SU-DHL-6 (cell line): ENCODE measurements around the gene TMEM109.
A peak's percentile ranks its signal among the peaks of the same experiment; 100 is the strongest.

Experiments
- H2AFZ ChIP-seq: fragments of 200-600 bp; sonication (generic); 2 replicates; pipeline ENCODE4 v1.6.1; 2014; ENCODE audit warnings: low read depth, mild to moderate bottlenecking, moderate library complexity, mixed read lengths, antibody characterized with exemption, low read length; ENCODE audit not compliant: severe bottlenecking
- H3F3A ChIP-seq: fragments of 200-600 bp; shearing (Covaris generic); 2 replicates; pipeline ENCODE4 v1.6.0; 2016; ENCODE audit warnings: antibody characterized with exemption, mild to moderate bottlenecking; ENCODE audit not compliant: insufficient read depth
- H3K27ac ChIP-seq: fragments of 200-600 bp; sonication (generic); 2 replicates; pipeline ENCODE4 v1.5.1; 2016; ENCODE audit warnings: low read depth, mild to moderate bottlenecking, low read length, moderate library complexity, mixed read lengths
- H3K27me3 ChIP-seq: fragments of 200-600 bp; sonication (generic), shearing (Covaris generic); 2 replicates; pipeline ENCODE4 v1.6.0; 2014; ENCODE audit warnings: mild to moderate bottlenecking, low read length
- H3K36me3 ChIP-seq: fragments of 200-600 bp; sonication (generic); 2 replicates; pipeline ENCODE4 v1.6.1; 2014; ENCODE audit warnings: mild to moderate bottlenecking, low read length, mixed read lengths
- H3K4me2 ChIP-seq: fragments of 300-600, 200-600 bp; shearing (Covaris generic), sonication (generic); 2 replicates; pipeline ENCODE4 v1.6.0; 2014; ENCODE audit warnings: low read length, low read depth, mild to moderate bottlenecking; ENCODE audit not compliant: poor library complexity, severe bottlenecking
- H3K4me3 ChIP-seq: fragments of 200-600 bp; sonication (generic); 2 replicates; pipeline ENCODE4 v1.5.1; 2014; ENCODE audit warnings: antibody characterized with exemption, low read length, mild to moderate bottlenecking, mixed read lengths; ENCODE audit not compliant: insufficient read depth, poor library complexity, severe bottlenecking
- H3K79me2 ChIP-seq: fragments of 200-600 bp; sonication (generic); 2 replicates; pipeline ENCODE4 v1.6.1; 2014; ENCODE audit warnings: mild to moderate bottlenecking, low read length, moderate library complexity; ENCODE audit not compliant: insufficient read depth
- H3K9ac ChIP-seq: fragments of 200-600 bp; sonication (generic); 2 replicates; pipeline ENCODE4 v1.7.0; 2014; ENCODE audit warnings: mild to moderate bottlenecking, low read length
- H3K9me2 ChIP-seq: fragments of 200-600 bp; sonication (generic); replicated peaks from 2 replicates; pipeline ENCODE4 v1.6.1; 2014; ENCODE audit warnings: low read length; ENCODE audit not compliant: insufficient read depth
- H3K9me3 ChIP-seq: fragments of 200-600 bp; sonication (generic); 2 replicates; pipeline ENCODE4 v1.6.1; 2014; ENCODE audit warnings: low read length, mixed read lengths; ENCODE audit not compliant: insufficient read depth
- H4K20me1 ChIP-seq: fragments of 200-600 bp; sonication (generic); 2 replicates; pipeline ENCODE4 v1.6.1; 2014; ENCODE audit warnings: low read depth, mild to moderate bottlenecking, antibody characterized with exemption, low read length, moderate library complexity, mixed read lengths
- CTCF ChIP-seq: fragments of 200-600 bp; sonication (generic); IDR thresholded peaks from one replicate; pipeline ENCODE4 v1.5.1; 2017; ENCODE audit warnings: antibody characterized with exemption, mild to moderate bottlenecking, low read length, moderate library complexity; ENCODE audit not compliant: insufficient read depth, poor library complexity, severe bottlenecking
- EZH2phosphoT487 ChIP-seq: fragments of 200-600 bp; sonication (generic), shearing (Covaris generic); conservative IDR thresholded peaks from 2 replicates; pipeline ENCODE4 v1.6.1; 2018; ENCODE audit warnings: mild to moderate bottlenecking, antibody characterized with exemption, low read length, moderate library complexity, mixed read lengths

The TMEM109 gene

GRCh38 chr11:60919320-60919719 lies 5.4 kb downstream of the TMEM109 start:
- Histone ChIP-seq H4K20me1 (no peaks in the 10 kb centered on the region), H3K9me3 (no peaks in the 10 kb centered on the region), H2AFZ (no peak overlapping the region), H3K9ac (no peak overlapping the region), H3F3A (peaks cover 10% of the 10 kb centered on the region), H3K27me3 (no peaks in the 10 kb centered on the region), H3K4me2 (no peak overlapping the region), H3K27ac (0 out of 2 replicates have a peak overlapping the region, but pooled peaks have one; percentile 3), H3K9me2 (no peaks in the 10 kb centered on the region), H3K4me3 (no peak overlapping the region), H3K79me2 (peaks cover 36% of the 10 kb centered on the region), H3K36me3 (peaks cover 7% of the 10 kb centered on the region; the same call in 1 of the 2 replicates)
- TF ChIP-seq CTCF (no peak), EZH2phosphoT487 (no peak)

GRCh38 chr11:60919956-60920355 lies 6.0 kb downstream of the TMEM109 start:
- Histone ChIP-seq H3K36me3 (peaks cover 7% of the 10 kb centered on the region; the same call in 1 of the 2 replicates), H3K27ac (no peak overlapping the region)

GRCh38 chr11:60921259-60921658 lies 7.3 kb downstream of the TMEM109 start:
- no peaks in the 10 kb centered on the region for H3K9me3 ChIP-seq
- H3F3A ChIP-seq = no peaks in the 10 kb centered on the region
- no peaks in the 10 kb centered on the region for H3K9me2 ChIP-seq
- TF ChIP-seq EZH2phosphoT487 = no peak
- TF ChIP-seq CTCF = no peak
- no peaks in the 10 kb centered on the region for H3K27me3 ChIP-seq
- no peaks in the 10 kb centered on the region for H4K20me1 ChIP-seq
- H2AFZ ChIP-seq = no peak overlapping the region
- no peak overlapping the region for H3K27ac ChIP-seq
- H3K79me2 ChIP-seq = peaks cover 29% of the 10 kb centered on the region
- no peak overlapping the region for H3K9ac ChIP-seq
- H3K4me3 ChIP-seq = no peak overlapping the region
- peaks cover 7% of the 10 kb centered on the region; the same call in 1 of the 2 replicates for H3K36me3 ChIP-seq
- no peak overlapping the region for H3K4me2 ChIP-seq

More at GRCh38 chr11:60919956-60920355, 6.0 kb downstream of the TMEM109 start:
- H3F3A ChIP-seq = peaks cover 7% of the 10 kb centered on the region
- H3K4me2 ChIP-seq = no peak overlapping the region
- H3K9ac ChIP-seq = no peak overlapping the region
- H4K20me1 ChIP-seq = no peaks in the 10 kb centered on the region
- no peak overlapping the region for H3K4me3 ChIP-seq
- H2AFZ ChIP-seq = no peak overlapping the region
- H3K27me3 ChIP-seq = no peaks in the 10 kb centered on the region
- H3K79me2 ChIP-seq = peaks cover 36% of the 10 kb centered on the region
- no peaks in the 10 kb centered on the region for H3K9me2 ChIP-seq
- no peaks in the 10 kb centered on the region for H3K9me3 ChIP-seq
- TF ChIP-seq EZH2phosphoT487 (no peak), CTCF (no peak)
